ENCODE results near the gene UBC.

DNA sequence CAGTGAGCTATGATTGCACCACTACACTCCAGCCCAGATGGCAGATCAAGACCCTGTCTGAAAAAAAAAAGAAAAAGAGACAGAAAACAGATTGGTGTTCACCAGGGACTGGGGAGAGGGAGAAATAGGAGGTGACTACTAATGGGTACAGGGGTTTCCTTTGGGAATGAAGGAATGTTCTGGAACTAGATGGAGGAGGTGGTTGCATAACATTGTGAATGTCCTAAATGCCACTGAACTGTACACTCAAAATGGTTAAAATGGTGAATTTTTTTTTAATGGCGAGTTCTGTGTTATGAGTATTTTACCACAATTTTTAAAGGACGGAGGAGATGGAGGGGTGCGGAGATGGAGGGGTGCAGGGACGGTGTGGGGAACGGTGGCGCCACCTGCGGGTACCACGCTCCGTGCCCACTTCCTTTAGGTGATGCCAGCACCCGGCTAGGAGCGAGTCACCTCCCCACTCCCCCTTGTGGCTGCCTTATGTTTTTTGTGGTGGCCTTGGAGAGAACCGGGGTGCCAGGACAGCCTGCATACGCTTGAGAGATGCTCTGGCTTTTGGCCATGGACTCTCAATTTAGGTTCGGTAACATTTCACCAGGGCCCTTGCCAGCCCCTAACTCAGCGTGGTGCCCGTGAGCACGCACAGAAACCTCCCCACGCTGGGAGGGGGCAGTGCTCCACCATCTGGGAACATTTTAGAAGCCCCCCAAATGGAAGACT lies 16.1 kb downstream of the UBC start:
- TF ChIP-seq POLR2AphosphoS5 (IDR thresholded peaks at IDR 0.05; ENCODE audit: low read depth, low read length) (no peak), TAF1 (IDR thresholded peaks at IDR 0.05; ENCODE audit: borderline replicate concordance, low read depth, low read length) (no peak)
